ENCODE measurements around the gene CACNA2D1.

DNA sequence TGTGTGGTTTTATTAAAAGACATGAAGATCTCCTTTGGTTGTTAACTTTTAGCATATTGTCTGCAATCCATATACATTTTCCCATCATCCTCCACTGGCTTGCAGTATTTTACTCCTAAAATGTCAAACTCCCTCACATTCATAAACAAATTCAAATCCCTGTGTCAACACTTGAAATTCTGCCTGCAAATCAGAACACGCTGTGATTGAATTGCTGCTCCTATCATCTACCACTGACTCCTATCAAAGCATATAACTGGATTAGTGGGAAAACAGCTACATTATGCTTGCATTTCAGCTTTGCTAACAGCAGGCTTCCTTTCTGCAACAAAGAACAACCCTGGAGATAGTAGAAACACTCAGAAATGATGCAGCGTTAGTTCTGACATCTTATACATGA, 392.0 kb downstream of the CACNA2D1 start:
- TF ChIP-seq POLR2A (IDR thresholded peaks at IDR 0.05; ENCODE audit: low read depth) (no peak), POLR2AphosphoS5 (IDR thresholded peaks at IDR 0.05) (no peak), EP300 (IDR thresholded peaks at IDR 0.05) (no peak)
- TF ChIP-seq, protein P1, sequence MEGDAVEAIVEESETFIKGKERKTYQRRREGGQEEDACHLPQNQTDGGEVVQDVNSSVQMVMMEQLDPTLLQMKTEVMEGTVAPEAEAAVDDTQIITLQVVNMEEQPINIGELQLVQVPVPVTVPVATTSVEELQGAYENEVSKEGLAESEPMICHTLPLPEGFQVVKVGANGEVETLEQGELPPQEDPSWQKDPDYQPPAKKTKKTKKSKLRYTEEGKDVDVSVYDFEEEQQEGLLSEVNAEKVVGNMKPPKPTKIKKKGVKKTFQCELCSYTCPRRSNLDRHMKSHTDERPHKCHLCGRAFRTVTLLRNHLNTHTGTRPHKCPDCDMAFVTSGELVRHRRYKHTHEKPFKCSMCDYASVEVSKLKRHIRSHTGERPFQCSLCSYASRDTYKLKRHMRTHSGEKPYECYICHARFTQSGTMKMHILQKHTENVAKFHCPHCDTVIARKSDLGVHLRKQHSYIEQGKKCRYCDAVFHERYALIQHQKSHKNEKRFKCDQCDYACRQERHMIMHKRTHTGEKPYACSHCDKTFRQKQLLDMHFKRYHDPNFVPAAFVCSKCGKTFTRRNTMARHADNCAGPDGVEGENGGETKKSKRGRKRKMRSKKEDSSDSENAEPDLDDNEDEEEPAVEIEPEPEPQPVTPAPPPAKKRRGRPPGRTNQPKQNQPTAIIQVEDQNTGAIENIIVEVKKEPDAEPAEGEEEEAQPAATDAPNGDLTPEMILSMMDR (IDR thresholded peaks at IDR 0.05) = no peak
